Testis (tissue), 2 donors: ENCODE data around the gene EPS8L3.

Experiments used
- CTCF ChIP-seq, 3 experiments: fragments of 450-650 bp in 2 of 3; fragments of 200-600 bp in 1 of 3; sonication (generic) in 1 of 3; IDR thresholded peaks; one replicate each; pipeline ENCODE4 v1.5.1; 2016 to 2019; ENCODE audit warnings: antibody characterized with exemption in 3 of 3, mild to moderate bottlenecking in 2 of 3, moderate library complexity in 1 of 3
- POLR2A ChIP-seq: fragments of 450-650 bp; IDR thresholded peaks from one replicate; pipeline ENCODE4 v1.6.1; 2017; ENCODE audit warnings: antibody characterized with exemption, mild to moderate bottlenecking, moderate library complexity

- TF ChIP-seq CTCF (IDR thresholded peaks at IDR 0.05) (no peak), POLR2A (no peak)
Measured at GRCh38 chr1:109761227-109762038, 2.3 kb downstream of the EPS8L3 start.
